Smooth muscle cell (in vitro differentiated cells): Measurements from ENCODE around the gene DPH6. TPM values are rescaled to one million over a fixed set of nuclear protein-coding genes. Genes with fewer than 3 reads are reported as not detected.

Experiments
- DNase-seq: peaks from one replicate; lab custom pipeline; 2025; ENCODE audit not compliant: unreplicated experiment; lab: John Stamatoyannopoulos, UW
- H2AFZ ChIP-seq: fragments of 200-600 bp; sonication (generic); 2 replicates; pipeline ENCODE4 v1.6.0; 2016; ENCODE audit warnings: antibody characterized with exemption, low read depth, mild to moderate bottlenecking
- H3F3A ChIP-seq: fragments of 200-600 bp; sonication (generic); 2 replicates; pipeline ENCODE4 v1.6.0; 2017; ENCODE audit warnings: antibody characterized with exemption, low read depth
- H3K27ac ChIP-seq: fragments of 200-600 bp; sonication (generic); 2 replicates; pipeline ENCODE4 v1.5.1; 2016; ENCODE audit warnings: low read depth, mild to moderate bottlenecking
- H3K27me3 ChIP-seq: fragments of 200-600 bp; sonication (generic); 2 replicates; pipeline ENCODE4 v1.6.1; 2016; ENCODE audit warnings: low read depth, mild to moderate bottlenecking
- H3K36me3 ChIP-seq: fragments of 200-600 bp; sonication (generic); 2 replicates; pipeline ENCODE4 v1.5.1; 2016; ENCODE audit warnings: low read depth
- H3K4me1 ChIP-seq: fragments of 200-600 bp; sonication (generic); 2 replicates; pipeline ENCODE4 v1.5.1; 2016; ENCODE audit warnings: low read depth
- H3K4me2 ChIP-seq: fragments of 200-600 bp; sonication (generic); 2 replicates; pipeline ENCODE4 v1.6.0; 2016; ENCODE audit warnings: mild to moderate bottlenecking
- H3K4me3 ChIP-seq: fragments of 200-600 bp; sonication (generic); 2 replicates; pipeline ENCODE4 v1.5.1; 2016; ENCODE audit warnings: mild to moderate bottlenecking
- H3K79me2 ChIP-seq: fragments of 200-600 bp; sonication (generic); 2 replicates; pipeline ENCODE4 v1.6.0; 2016; ENCODE audit warnings: low read depth, mild to moderate bottlenecking
- H3K9ac ChIP-seq: fragments of 200-600 bp; sonication (generic); 2 replicates; pipeline ENCODE4 v1.6.0; 2016; ENCODE audit warnings: low read depth
- H3K9me3 ChIP-seq: fragments of 200-600 bp; sonication (generic); replicated peaks from 2 replicates; pipeline ENCODE4 v1.5.1; 2016; ENCODE audit warnings: low read depth
- H4K20me1 ChIP-seq: fragments of 200-600 bp; sonication (generic); 2 replicates; pipeline ENCODE4 v1.6.0; 2016; ENCODE audit warnings: low read depth
- CTCF ChIP-seq: fragments of 200-600 bp; sonication (generic); IDR thresholded peaks from 2 replicates; pipeline ENCODE4 v1.5.1; 2017; ENCODE audit warnings: borderline replicate concordance, mild to moderate bottlenecking, antibody characterized with exemption; ENCODE audit not compliant: insufficient read depth, poor library complexity, severe bottlenecking
- WGBS: methylation state at CpG from one replicate; pipeline ENCODE4 v1.1.7; 2016; ENCODE audit warnings: low lambda C conversion rate; 5-methylcytosine and 5-hydroxymethylcytosine counted together
- polyA plus RNA-seq: library from polyadenylated mRNA; unstranded; fragments of >200 nt; fragmentation: Nextera tagmentation; extraction: Ambion mirVana; gene quantifications from 2 replicates; pipeline ENCODE4 v1.2.1, GENCODE V29; 2016
- total RNA-seq: library from RNA; depleted of rRNA; stranded (reverse); fragments of >200 nt; gene quantifications from 2 replicates; pipeline ENCODE4 v1.2.3, GENCODE V29; 2014

DPH6 gene
- total and polyA plus RNA-seq, 2 experiments from 2014 or later: 4.0 to 19.9 TPM

GRCh38 chr15:35540021-35540420, 5.9 kb downstream of the DPH6 start:
- Histone ChIP-seq H3K4me2 (no peak overlapping the region), H3K4me3 (no peak overlapping the region), H3K9ac (no peak overlapping the region), H3K36me3 (no peaks in the 10 kb centered on the region), H3K9me3 (no peaks in the 10 kb centered on the region), H3K4me1 (peaks cover 6% of the 10 kb centered on the region), H3K79me2 (no peaks in the 10 kb centered on the region), H3K27ac (no peak overlapping the region), H3K27me3 (no peaks in the 10 kb centered on the region), H3F3A (no peaks in the 10 kb centered on the region), H2AFZ (no peak overlapping the region), H4K20me1 (no peaks in the 10 kb centered on the region)
- WGBS: 89% methylated on average over 2 of the region's 2 CpGs
- no peak for TF ChIP-seq CTCF
- DNase-seq: no peak

- 49% methylated on average over 2 of the region's 2 CpGs for WGBS
- Histone ChIP-seq H3K27ac (no peak overlapping the region), H4K20me1 (no peaks in the 10 kb centered on the region)
Measured at GRCh38 chr15:35535365-35535916, 10.5 kb downstream of the DPH6 start.

GRCh38 chr15:35533130-35534110, 12.5 kb downstream of the DPH6 start:
- Histone ChIP-seq H4K20me1 (no peaks in the 10 kb centered on the region), H3K4me1 (no peaks in the 10 kb centered on the region), H3K9ac (no peak overlapping the region), H2AFZ (no peak overlapping the region), H3K4me2 (no peak overlapping the region), H3K9me3 (peaks cover 3% of the 10 kb centered on the region), H3K27ac (no peak overlapping the region), H3K27me3 (no peaks in the 10 kb centered on the region), H3F3A (no peaks in the 10 kb centered on the region), H3K79me2 (no peaks in the 10 kb centered on the region), H3K4me3 (no peak overlapping the region), H3K36me3 (no peaks in the 10 kb centered on the region)
- no peak for DNase-seq
- no peak for TF ChIP-seq CTCF
- WGBS: 79% methylated on average over 2 of the region's 2 CpGs

More at GRCh38 chr15:35535365-35535916, 10.5 kb downstream of the DPH6 start:
- Histone ChIP-seq H3K9me3 (no peaks in the 10 kb centered on the region), H3K4me3 (no peak overlapping the region), H3F3A (no peaks in the 10 kb centered on the region), H3K4me1 (no peaks in the 10 kb centered on the region), H3K27me3 (no peaks in the 10 kb centered on the region), H3K9ac (no peak overlapping the region), H2AFZ (no peak overlapping the region), H3K79me2 (no peaks in the 10 kb centered on the region), H3K36me3 (no peaks in the 10 kb centered on the region), H3K4me2 (no peak overlapping the region)
- TF ChIP-seq CTCF: no peak
- no peak for DNase-seq
